Kidney (tissue), 14 donors: ENCODE results near the gene DCAKD. TPM values are rescaled to one million over a fixed set of nuclear protein-coding genes. Genes with fewer than 3 reads are reported as not detected.

Source experiments
- DNase-seq, 5 donors: peaks; one replicate each; pipeline ENCODE4 v3.0.0-alpha.2; 2013 to 2020
- FAIRE-seq: peaks from 2 replicates; lab custom pipeline; 2012; peaks lifted over from hg19 to GRCh38; lab: Jason Lieb, UNC
- H3K27ac ChIP-seq, 2 donors: one replicate each; pipeline ENCODE4 v1.7.0; 2013; ENCODE audit warnings: low read depth in 2 of 2, low read length in 2 of 2, inconsistent platforms in 1 of 2
- H3K27me3 ChIP-seq: one replicate; pipeline ENCODE4 v1.7.1; 2013; ENCODE audit warnings: low read length, inconsistent platforms; ENCODE audit not compliant: control insufficient read depth, insufficient read depth
- H3K36me3 ChIP-seq, 3 donors: one replicate each; pipeline versions ENCODE4 v1.7.0 to v1.7.1; 2013; ENCODE audit warnings: low read length in 3 of 3, control low read depth in 1 of 3, inconsistent platforms in 1 of 3; ENCODE audit not compliant: insufficient read depth in 3 of 3, control insufficient read depth in 2 of 3
- H3K4me1 ChIP-seq, 3 donors: one replicate each; pipeline versions ENCODE4 v1.7.0 to v1.7.1; 2013; ENCODE audit warnings: low read length in 3 of 3, inconsistent platforms in 1 of 3, low read depth in 1 of 3; ENCODE audit not compliant: control insufficient read depth in 2 of 3, insufficient read depth in 2 of 3
- H3K4me3 ChIP-seq, 3 donors: one replicate each; pipeline versions ENCODE4 v1.7.0 to v1.8.1; 2013; ENCODE audit warnings: low read length in 3 of 3, control low read depth in 1 of 3, inconsistent platforms in 1 of 3
- H3K9ac ChIP-seq, 3 donors: one replicate each; pipeline versions ENCODE4 v1.7.0 to v1.7.1; 2013; ENCODE audit warnings: low read length in 3 of 3, control low read depth in 1 of 3, inconsistent platforms in 1 of 3
- H3K9me3 ChIP-seq, 3 donors: one replicate each; pipeline versions ENCODE4 v1.7.0 to v1.7.1; 2013; ENCODE audit warnings: low read length in 3 of 3, control low read depth in 1 of 3, inconsistent platforms in 1 of 3; ENCODE audit not compliant: control insufficient read depth in 2 of 3, insufficient read depth in 1 of 3
- intact Hi-C: fragments of 100-400 bp; cut with DNase I; formaldehyde crosslinking; loops from one replicate; pipeline ENCODE4 v1.11.1; 2022
- polyA plus RNA-seq: library from polyadenylated mRNA; stranded (reverse); fragments of 350-450 nt; fragmentation: Illumina TruSeq; extraction: RNeasy Lipid Tissue Mini Kit (QIAGEN cat#74804); gene quantifications from one replicate; pipeline ENCODE4 v1.2.3, GENCODE V29; 2014; ENCODE audit warnings: low read depth, low replicate concordance; ENCODE audit not compliant: insufficient read depth
- total RNA-seq: library from RNA; stranded (reverse); fragmentation: NEBNext Ultra II Directional; extraction: Animal tissue kit (Norgen Biotek cat#: 25700); gene quantifications from one replicate; pipeline ENCODE4 v1.2.1, GENCODE V29; 2021
- TF ChIP-seq, protein P1 (sequence below): IDR thresholded peaks from 3 replicates; pipeline ENCODE4 v1.5.1; 2012; ENCODE audit warnings: mild to moderate bottlenecking, moderate library complexity, borderline replicate concordance; ENCODE audit not compliant: insufficient read depth; ENCODE audit errors: extremely low read depth
- donor health status: control.
- donor health status: control.
- donor health status: control.
- donor health status: control.
- donor health status: control.
- donor health status: DM: yes; HTN: yes; CAD: no.
- donor health status: Normal renal cell carcinoma (clear cell type).

The DCAKD gene
- total and polyA plus RNA-seq, 2 donors from 2014 or later: 27.5 to 34.9 TPM

DNA sequence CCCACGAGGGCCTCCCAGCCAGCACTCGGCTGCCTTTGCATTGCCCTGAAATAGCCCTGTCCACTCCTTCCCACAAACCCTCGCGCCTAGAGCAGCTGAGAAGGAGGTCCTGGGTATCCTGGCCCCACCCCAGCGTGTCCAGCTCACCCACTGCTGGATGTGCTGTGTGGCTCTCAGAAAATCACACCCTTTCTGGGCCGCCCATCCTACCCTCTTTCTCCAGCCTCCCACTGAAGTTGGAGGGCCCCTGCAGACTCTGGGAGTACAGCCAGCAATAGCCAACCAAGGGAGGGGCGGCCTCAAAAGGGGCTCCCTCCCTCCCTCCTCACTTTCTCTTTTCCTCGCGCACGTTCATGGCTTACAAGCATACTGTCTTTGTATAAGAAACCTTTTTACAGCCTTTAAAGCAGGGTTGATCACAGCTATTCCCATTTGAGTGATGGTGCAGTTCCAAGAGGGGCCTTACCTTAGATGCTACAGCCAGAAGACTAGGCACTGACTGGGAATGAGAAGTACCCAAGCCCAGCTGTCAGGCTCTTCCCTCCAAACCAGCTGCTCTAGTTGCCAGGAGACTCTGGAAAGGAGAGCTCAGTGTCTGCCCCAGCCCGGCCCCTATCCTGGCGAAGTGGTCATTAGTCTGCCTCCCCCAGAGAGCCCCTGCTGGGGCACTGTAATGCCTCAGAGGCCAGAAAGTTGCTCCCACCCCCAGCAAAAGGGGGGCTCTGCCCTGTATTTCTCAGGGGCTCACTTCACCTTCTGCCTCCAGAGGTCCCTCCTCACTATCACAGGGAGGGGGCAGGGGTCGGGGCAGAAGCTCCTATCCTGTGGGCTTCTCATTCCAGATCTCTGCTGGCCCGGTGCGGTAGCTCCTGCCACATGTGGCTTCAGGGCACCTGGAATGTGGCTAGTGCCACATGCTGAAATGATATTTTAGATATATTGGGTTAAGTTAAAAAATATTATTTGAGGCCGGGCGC, 38.1 kb downstream of the DCAKD start:
- Histone ChIP-seq H3K27ac (no peak overlapping the region), H3K4me1 (no peaks in the 10 kb centered on the region), H3K4me3 (no peak overlapping the region), H3K9me3 (no peaks in the 10 kb centered on the region), H3K9ac (no peak overlapping the region), H3K36me3 (no peaks in the 10 kb centered on the region), H3K27me3 (no peaks in the 10 kb centered on the region)
- no peak for FAIRE-seq
- no peak for DNase-seq
- TF ChIP-seq, protein P1, sequence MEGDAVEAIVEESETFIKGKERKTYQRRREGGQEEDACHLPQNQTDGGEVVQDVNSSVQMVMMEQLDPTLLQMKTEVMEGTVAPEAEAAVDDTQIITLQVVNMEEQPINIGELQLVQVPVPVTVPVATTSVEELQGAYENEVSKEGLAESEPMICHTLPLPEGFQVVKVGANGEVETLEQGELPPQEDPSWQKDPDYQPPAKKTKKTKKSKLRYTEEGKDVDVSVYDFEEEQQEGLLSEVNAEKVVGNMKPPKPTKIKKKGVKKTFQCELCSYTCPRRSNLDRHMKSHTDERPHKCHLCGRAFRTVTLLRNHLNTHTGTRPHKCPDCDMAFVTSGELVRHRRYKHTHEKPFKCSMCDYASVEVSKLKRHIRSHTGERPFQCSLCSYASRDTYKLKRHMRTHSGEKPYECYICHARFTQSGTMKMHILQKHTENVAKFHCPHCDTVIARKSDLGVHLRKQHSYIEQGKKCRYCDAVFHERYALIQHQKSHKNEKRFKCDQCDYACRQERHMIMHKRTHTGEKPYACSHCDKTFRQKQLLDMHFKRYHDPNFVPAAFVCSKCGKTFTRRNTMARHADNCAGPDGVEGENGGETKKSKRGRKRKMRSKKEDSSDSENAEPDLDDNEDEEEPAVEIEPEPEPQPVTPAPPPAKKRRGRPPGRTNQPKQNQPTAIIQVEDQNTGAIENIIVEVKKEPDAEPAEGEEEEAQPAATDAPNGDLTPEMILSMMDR: no peak
- intact Hi-C loops: no loop called here

DNA sequence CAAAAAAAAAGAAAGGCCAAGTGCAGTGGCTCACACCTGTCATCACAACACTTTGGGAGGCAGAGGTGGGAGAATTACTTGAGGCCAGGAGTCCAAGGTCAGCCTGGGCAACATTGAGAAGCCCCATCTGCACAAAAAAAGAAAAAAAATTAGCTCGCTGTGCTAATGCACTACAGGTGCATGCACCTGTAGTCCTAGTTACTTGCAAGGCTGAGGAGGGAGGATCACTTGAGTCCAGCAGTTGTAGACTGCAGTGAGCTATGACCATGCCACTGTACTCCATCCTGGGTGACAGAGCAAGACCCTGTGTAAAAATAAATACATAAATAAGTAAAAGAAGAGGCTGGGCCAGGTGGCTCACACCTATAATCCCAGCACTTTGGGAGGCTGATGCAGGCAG, 39.7 kb downstream of the DCAKD start:
- Histone ChIP-seq H3K36me3 (no peaks in the 10 kb centered on the region), H3K9me3 (no peaks in the 10 kb centered on the region), H3K9ac (no peak overlapping the region), H3K4me1 (no peaks in the 10 kb centered on the region), H3K27me3 (no peaks in the 10 kb centered on the region), H3K4me3 (no peak overlapping the region), H3K27ac (no peak overlapping the region)
- DNase-seq (no peak), FAIRE-seq (no peak)
- TF ChIP-seq, protein P1: no peak
- intact Hi-C loops: no loop called here

DNA sequence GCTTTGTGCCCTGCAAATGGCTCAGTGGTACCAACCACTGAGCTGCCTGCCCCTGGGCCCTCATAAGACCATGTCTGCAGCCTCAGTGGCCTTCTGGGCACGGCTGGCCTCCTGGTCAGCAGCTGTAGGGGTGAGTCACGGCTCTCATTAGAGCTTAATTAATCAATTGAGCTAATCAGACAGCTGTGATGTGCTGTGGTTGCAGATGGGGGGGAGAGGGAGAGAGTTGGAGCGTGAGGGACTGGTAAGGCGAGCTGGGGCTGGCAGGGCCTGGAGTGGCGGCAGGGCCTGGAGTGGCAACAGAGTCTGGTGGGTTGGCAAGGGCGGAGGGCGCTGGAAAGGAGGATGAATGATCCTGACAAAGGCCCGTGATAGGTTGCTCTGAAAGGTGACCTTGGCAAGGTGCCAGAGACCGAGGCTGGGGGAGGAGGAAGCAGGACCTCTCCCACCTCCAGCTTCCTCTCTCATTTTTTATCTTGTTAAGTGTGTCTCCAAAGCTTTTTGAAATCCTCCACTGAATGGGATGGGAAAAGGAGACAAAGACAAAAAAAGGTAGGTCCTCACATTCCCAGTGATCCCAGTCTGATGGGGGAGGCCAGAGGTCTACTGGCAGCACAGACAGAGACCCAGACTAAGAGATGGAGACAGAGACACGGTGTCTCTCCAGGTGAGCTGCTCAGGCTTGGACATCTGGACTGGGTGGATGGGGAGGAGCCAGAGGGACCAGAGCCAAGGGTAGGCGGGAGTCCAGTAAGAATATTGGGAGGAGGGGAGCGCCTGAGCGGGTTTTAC, 41.6 kb downstream of the DCAKD start:
- H3K9ac ChIP-seq: no peak overlapping the region
- H3K36me3 ChIP-seq: no peaks in the 10 kb centered on the region
- H3K27ac ChIP-seq: no peak overlapping the region
- H3K9me3 ChIP-seq: no peaks in the 10 kb centered on the region
- FAIRE-seq (no peak), DNase-seq (no peak)
- TF ChIP-seq, protein P1: no peak
- H3K4me1 ChIP-seq: no peaks in the 10 kb centered on the region
- H3K27me3 ChIP-seq: no peaks in the 10 kb centered on the region
- intact Hi-C loops: no loop called here
- no peak overlapping the region for H3K4me3 ChIP-seq
